ENCODE results near the gene TBC1D14. TPM values are rescaled to one million over a fixed set of nuclear protein-coding genes. Genes with fewer than 3 reads are reported as not detected.
A peak's percentile ranks its signal among the peaks of the same experiment; 100 is the strongest.

TBC1D14 gene, protein sequence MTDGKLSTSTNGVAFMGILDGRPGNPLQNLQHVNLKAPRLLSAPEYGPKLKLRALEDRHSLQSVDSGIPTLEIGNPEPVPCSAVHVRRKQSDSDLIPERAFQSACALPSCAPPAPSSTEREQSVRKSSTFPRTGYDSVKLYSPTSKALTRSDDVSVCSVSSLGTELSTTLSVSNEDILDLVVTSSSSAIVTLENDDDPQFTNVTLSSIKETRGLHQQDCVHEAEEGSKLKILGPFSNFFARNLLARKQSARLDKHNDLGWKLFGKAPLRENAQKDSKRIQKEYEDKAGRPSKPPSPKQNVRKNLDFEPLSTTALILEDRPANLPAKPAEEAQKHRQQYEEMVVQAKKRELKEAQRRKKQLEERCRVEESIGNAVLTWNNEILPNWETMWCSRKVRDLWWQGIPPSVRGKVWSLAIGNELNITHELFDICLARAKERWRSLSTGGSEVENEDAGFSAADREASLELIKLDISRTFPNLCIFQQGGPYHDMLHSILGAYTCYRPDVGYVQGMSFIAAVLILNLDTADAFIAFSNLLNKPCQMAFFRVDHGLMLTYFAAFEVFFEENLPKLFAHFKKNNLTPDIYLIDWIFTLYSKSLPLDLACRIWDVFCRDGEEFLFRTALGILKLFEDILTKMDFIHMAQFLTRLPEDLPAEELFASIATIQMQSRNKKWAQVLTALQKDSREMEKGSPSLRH
- 31.7 and 35.2 TPM in 2 replicates for total RNA-seq (2014; rRNA removed; shearing (Covaris generic); ENCODE audit: low replicate concordance)

DNA sequence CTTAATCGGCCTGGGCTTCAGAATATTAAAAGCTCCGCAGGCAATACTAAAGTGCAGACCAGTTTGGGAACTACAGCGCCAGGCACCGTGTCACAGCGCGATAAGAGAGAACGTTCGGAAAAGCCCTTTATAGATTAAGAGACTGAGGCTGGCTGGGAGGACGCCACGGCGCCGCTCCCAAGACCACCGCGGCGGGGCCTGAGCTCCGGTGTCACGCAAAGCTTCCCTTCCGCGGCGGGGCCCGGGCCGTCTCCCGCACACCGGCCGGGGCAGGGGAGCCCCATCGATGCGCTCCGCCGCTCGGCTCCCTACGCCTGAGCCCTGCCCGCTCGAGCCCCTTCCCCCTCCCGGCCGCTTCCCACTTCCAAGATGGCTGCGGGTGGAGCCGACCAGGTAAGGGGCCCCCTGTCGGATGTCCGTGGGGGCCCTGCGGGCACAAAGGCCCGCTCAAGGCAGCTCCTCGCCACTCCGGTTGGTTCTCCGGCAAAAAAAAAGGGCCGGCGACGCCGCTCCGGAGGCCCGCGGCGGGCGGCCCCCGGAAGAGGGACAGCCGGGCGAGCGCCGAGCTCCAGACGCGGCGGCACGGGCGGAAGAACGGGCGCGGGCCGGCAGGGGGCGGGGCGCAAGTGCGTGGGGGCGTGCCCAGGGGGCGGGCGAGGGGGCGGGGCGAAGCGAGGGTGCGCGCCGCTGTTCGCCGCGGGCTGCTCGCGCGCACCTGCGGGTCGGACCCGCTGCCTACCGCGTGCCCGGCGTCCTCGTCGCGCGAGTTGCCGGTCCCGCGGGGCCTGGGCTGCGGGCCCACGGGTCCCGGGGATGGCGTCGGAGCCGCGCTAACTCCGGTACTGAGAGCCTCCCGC, at the start of gene TBC1D14:
Gene TBC1D14 (plus strand): TSS at position 714 of the 857 bp plus-strand sequence. CDS start 13,564 bp downstream, outside the sequence.
- Histone ChIP-seq H3K27ac (ENCODE audit: low read length) (peak within 1 kb of the TSS; percentile 71), H3K9ac (ENCODE audit: low read length) (peak within 1 kb of the TSS; percentile 90), H3K36me3 (ENCODE audit: insufficient read depth, low read length) (no peaks in the 10 kb centered on the region), H3K9me2 (replicated peaks; ENCODE audit: insufficient read depth, low read length) (no peaks in the 10 kb centered on the region), H4K20me1 (ENCODE audit: insufficient read depth, low read depth, low read length) (peaks cover 16% of the 10 kb centered on the region; the same call in 1 of the 2 replicates), H3K4me3 (ENCODE audit: low read length) (peak within 1 kb of the TSS; percentile 82), H3K79me2 (ENCODE audit: low read length) (no peaks in the 10 kb centered on the region), H3K9me3 (ENCODE audit: low read length) (no peaks in the 10 kb centered on the region), H3K4me1 (ENCODE audit: low read length) (peaks cover 17% of the 10 kb centered on the region), H3K27me3 (ENCODE audit: low read length) (no peaks in the 10 kb centered on the region), H3K4me2 (ENCODE audit: low read depth, low read length, poor library complexity, severe bottlenecking) (peak within 1 kb of the TSS; percentile 97), H2AFZ (ENCODE audit: low read length) (peak within 1 kb of the TSS; percentile 70)
- DNase-seq = peak; percentile 92

DNA sequence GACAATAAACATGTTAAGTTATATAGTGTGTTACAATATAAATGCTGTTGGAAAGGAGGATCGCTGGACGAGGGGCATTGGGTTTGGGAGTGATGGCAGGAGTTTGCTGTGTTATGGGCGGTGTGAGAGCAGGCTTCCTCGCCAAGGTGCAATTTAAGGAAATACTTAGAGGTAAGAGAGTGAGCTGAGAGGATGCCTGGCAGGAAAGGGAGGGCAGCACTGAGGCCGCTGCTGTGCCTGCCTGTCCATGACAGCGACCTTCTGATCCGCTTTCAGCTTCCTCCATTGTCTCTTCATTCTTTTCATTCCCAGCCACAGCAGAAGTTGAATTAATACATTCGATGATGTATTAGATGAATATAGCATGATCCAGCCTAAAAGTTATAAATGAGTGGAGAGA, 41.2 kb upstream of the TBC1D14 start:
- Histone ChIP-seq H3K9me2 (replicated peaks; ENCODE audit: insufficient read depth, low read length) (no peaks in the 10 kb centered on the region), H2AFZ (ENCODE audit: low read length) (no peak overlapping the region), H3K79me2 (ENCODE audit: low read length) (peaks cover 5% of the 10 kb centered on the region; the same call in 1 of the 2 replicates), H3K36me3 (ENCODE audit: insufficient read depth, low read length) (peaks cover 5% of the 10 kb centered on the region; the same call in 1 of the 2 replicates), H3K4me2 (ENCODE audit: low read depth, low read length, poor library complexity, severe bottlenecking) (no peak overlapping the region), H4K20me1 (ENCODE audit: insufficient read depth, low read depth, low read length) (no peaks in the 10 kb centered on the region), H3K9me3 (ENCODE audit: low read length) (no peaks in the 10 kb centered on the region), H3K4me3 (ENCODE audit: low read length) (no peak overlapping the region), H3K27me3 (ENCODE audit: low read length) (no peaks in the 10 kb centered on the region), H3K4me1 (ENCODE audit: low read length) (peaks cover 23% of the 10 kb centered on the region), H3K9ac (ENCODE audit: low read length) (no peak overlapping the region), H3K27ac (ENCODE audit: low read length) (no peak overlapping the region)
- no peak for DNase-seq

DNA sequence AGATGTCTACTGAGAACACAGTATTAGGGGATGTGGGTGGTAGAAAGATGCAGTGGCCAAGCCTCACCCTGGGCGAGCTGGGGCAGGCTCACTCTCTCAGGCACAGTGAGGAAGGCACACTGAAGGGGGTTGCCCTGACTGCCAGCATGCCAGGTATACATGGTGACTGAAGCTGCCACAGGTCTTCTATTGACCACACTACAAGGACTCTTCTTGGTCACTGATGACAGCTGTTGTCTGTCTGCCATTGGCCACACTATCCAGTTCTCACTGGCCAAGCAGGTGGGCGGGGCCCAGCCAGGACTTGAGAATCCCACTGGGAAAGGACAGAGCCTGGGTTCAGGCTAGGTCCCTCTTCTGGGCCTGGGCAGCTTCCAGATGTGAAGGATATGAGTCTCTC, 39.7 kb upstream of the TBC1D14 start:
- H3K27me3 ChIP-seq (ENCODE audit: low read length) = no peaks in the 10 kb centered on the region
- H3K36me3 ChIP-seq (ENCODE audit: insufficient read depth, low read length) = peaks cover 5% of the 10 kb centered on the region; the same call in 1 of the 2 replicates
- no peaks in the 10 kb centered on the region for H3K9me2 ChIP-seq (replicated peaks; ENCODE audit: insufficient read depth, low read length)
- no peaks in the 10 kb centered on the region for H3K9me3 ChIP-seq (ENCODE audit: low read length)
- H4K20me1 ChIP-seq (ENCODE audit: insufficient read depth, low read depth, low read length) = no peaks in the 10 kb centered on the region
- peaks cover 37% of the 10 kb centered on the region for H3K4me1 ChIP-seq (ENCODE audit: low read length)
- H3K9ac ChIP-seq (ENCODE audit: low read length) = no peak overlapping the region
- no peak overlapping the region for H3K27ac ChIP-seq (ENCODE audit: low read length)
- DNase-seq = no peak
- H3K4me2 ChIP-seq (ENCODE audit: low read depth, low read length, poor library complexity, severe bottlenecking) = no peak overlapping the region
- no peak overlapping the region for H2AFZ ChIP-seq (ENCODE audit: low read length)
- no peaks in the 10 kb centered on the region for H3K79me2 ChIP-seq (ENCODE audit: low read length)
- H3K4me3 ChIP-seq (ENCODE audit: low read length) = no peak overlapping the region

DNA sequence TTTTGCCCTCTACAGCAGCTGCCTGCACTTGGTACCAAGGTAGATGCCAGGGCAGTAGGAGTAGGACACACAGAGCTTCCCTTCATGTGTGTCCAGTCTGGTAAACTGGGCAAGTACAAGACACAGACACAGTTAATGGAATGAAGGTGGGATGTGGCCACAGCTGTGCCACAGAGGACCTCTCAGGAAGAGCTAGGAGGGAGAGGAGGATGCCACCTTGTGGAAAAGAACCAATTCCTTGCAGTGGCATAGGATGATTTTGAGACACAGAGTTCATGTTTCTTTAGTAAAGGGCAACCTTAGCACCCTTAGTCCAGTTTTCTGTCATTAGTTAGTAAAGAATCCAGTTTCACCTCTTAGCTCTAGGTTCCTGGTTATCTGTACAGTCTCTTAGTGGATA, 36.3 kb upstream of the TBC1D14 start:
- H2AFZ ChIP-seq (ENCODE audit: low read length) = no peak overlapping the region
- H3K27ac ChIP-seq (ENCODE audit: low read length) = peak overlapping the region; percentile 34
- no peaks in the 10 kb centered on the region for H3K9me3 ChIP-seq (ENCODE audit: low read length)
- no peaks in the 10 kb centered on the region for H3K27me3 ChIP-seq (ENCODE audit: low read length)
- H3K79me2 ChIP-seq (ENCODE audit: low read length) = 0 out of 2 replicates have a peak, but pooled peaks cover 6% of the 10 kb centered on the region
- no peak overlapping the region for H3K9ac ChIP-seq (ENCODE audit: low read length)
- no peak overlapping the region for H3K4me2 ChIP-seq (ENCODE audit: low read depth, low read length, poor library complexity, severe bottlenecking)
- no peak for DNase-seq
- H3K9me2 ChIP-seq (replicated peaks; ENCODE audit: insufficient read depth, low read length) = no peaks in the 10 kb centered on the region
- H3K4me1 ChIP-seq (ENCODE audit: low read length) = peaks cover 49% of the 10 kb centered on the region
- no peaks in the 10 kb centered on the region for H4K20me1 ChIP-seq (ENCODE audit: insufficient read depth, low read depth, low read length)
- peaks cover 5% of the 10 kb centered on the region; the same call in 1 of the 2 replicates for H3K36me3 ChIP-seq (ENCODE audit: insufficient read depth, low read length)
- H3K4me3 ChIP-seq (ENCODE audit: low read length) = no peak overlapping the region

DNA sequence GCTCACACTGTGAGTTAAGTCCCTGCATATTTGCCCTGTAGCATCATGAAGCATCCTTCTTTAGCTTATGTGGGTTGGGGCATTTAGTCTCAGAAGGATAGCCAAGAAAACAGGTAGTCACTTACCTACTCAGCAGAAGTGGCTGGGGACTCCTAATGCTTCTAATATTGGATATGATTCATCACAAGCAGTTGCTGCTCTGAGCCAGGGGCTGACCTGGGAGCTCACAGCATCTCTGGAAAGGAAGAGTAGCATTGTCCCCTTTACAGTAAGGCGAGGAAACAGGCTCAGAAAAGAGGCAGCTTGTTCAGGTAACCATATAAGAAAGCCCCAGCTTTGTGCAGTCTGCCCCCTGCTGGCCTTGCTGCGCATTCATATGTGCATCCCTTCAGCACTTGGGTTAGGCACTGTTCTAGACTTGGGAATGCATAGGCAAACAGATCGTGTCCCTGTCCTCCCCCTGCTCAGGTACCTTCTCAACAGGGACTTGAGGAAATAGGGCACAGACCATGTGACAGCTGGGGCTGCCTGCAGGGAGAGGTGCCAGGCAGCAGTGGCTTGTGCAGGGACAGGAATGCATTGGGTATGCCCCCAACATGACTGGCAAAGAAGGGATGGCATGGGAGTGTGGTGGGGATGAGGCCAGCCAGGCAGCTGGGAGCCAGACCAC, 35.7 kb upstream of the TBC1D14 start:
- H4K20me1 ChIP-seq (ENCODE audit: insufficient read depth, low read depth, low read length) = no peaks in the 10 kb centered on the region
- H3K36me3 ChIP-seq (ENCODE audit: insufficient read depth, low read length) = peaks cover 5% of the 10 kb centered on the region; the same call in 1 of the 2 replicates
- peak overlapping the region; percentile 34 for H3K27ac ChIP-seq (ENCODE audit: low read length)
- no peaks in the 10 kb centered on the region for H3K9me3 ChIP-seq (ENCODE audit: low read length)
- no peak overlapping the region for H3K4me2 ChIP-seq (ENCODE audit: low read depth, low read length, poor library complexity, severe bottlenecking)
- H2AFZ ChIP-seq (ENCODE audit: low read length) = no peak overlapping the region
- H3K4me3 ChIP-seq (ENCODE audit: low read length) = no peak overlapping the region
- peaks cover 49% of the 10 kb centered on the region for H3K4me1 ChIP-seq (ENCODE audit: low read length)
- H3K79me2 ChIP-seq (ENCODE audit: low read length) = 0 out of 2 replicates have a peak, but pooled peaks cover 6% of the 10 kb centered on the region
- no peaks in the 10 kb centered on the region for H3K9me2 ChIP-seq (replicated peaks; ENCODE audit: insufficient read depth, low read length)
- peak; percentile 92 for DNase-seq
- no peaks in the 10 kb centered on the region for H3K27me3 ChIP-seq (ENCODE audit: low read length)
- H3K9ac ChIP-seq (ENCODE audit: low read length) = no peak overlapping the region

DNA sequence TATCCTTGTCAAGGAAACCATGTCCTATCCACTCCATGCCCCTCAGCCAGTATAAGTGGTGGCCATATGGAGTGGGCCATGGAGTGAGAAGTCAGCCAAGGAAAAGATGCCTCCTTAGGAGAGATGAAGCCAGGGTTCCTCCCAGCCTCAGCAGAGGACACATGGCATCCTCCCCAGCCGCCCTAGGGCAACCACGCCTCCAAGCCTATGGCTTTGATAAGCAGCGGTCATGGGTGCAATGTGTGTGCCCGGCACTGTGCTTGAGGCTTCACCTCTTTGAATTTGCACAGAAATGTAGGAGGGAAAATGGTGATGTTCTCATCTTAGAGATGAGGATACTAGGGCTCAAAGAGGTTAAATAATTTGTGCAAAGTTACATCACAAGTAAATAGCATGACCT, 34.6 kb upstream of the TBC1D14 start:
- H3K4me1 ChIP-seq (ENCODE audit: low read length) = peaks cover 49% of the 10 kb centered on the region
- no peak overlapping the region for H2AFZ ChIP-seq (ENCODE audit: low read length)
- no peak overlapping the region for H3K4me3 ChIP-seq (ENCODE audit: low read length)
- H3K27ac ChIP-seq (ENCODE audit: low read length) = peak overlapping the region; percentile 48
- H3K27me3 ChIP-seq (ENCODE audit: low read length) = no peaks in the 10 kb centered on the region
- peak overlapping the region; percentile 30 for H3K4me2 ChIP-seq (ENCODE audit: low read depth, low read length, poor library complexity, severe bottlenecking)
- DNase-seq = no peak
- no peaks in the 10 kb centered on the region for H3K9me3 ChIP-seq (ENCODE audit: low read length)
- no peaks in the 10 kb centered on the region for H4K20me1 ChIP-seq (ENCODE audit: insufficient read depth, low read depth, low read length)
- no peaks in the 10 kb centered on the region for H3K9me2 ChIP-seq (replicated peaks; ENCODE audit: insufficient read depth, low read length)
- H3K79me2 ChIP-seq (ENCODE audit: low read length) = 0 out of 2 replicates have a peak, but pooled peaks cover 6% of the 10 kb centered on the region
- peaks cover 5% of the 10 kb centered on the region; the same call in 1 of the 2 replicates for H3K36me3 ChIP-seq (ENCODE audit: insufficient read depth, low read length)
- H3K9ac ChIP-seq (ENCODE audit: low read length) = peak overlapping the region; percentile 19; the same call in 1 of the 2 replicates

DNA sequence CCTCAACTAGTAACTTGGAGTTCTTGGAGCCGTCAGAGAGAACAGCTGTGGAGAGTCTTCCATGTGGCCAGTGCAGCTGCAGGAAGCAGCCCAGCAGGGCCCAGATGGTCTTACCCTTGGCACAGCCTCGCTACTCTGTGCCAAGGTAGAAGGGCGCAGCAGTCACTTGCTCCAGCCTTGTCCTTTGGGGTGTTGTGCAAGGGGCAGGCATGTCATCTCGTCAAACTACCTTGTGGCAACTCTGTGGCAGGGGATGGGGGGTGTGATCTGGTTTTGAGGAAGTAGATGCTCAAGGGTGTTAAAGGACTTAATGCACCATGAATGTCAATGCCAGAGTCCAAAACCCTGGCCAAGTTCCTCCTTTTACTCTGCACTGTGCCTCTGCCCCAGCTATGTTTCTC, 34.2 kb upstream of the TBC1D14 start:
- Histone ChIP-seq H3K9ac (ENCODE audit: low read length) (peak overlapping the region; percentile 39; the same call in 1 of the 2 replicates), H2AFZ (ENCODE audit: low read length) (no peak overlapping the region), H3K4me3 (ENCODE audit: low read length) (no peak overlapping the region), H3K9me2 (replicated peaks; ENCODE audit: insufficient read depth, low read length) (no peaks in the 10 kb centered on the region), H3K9me3 (ENCODE audit: low read length) (no peaks in the 10 kb centered on the region), H3K79me2 (ENCODE audit: low read length) (0 out of 2 replicates have a peak, but pooled peaks cover 6% of the 10 kb centered on the region), H4K20me1 (ENCODE audit: insufficient read depth, low read depth, low read length) (no peaks in the 10 kb centered on the region), H3K27ac (ENCODE audit: low read length) (peak overlapping the region; percentile 54), H3K27me3 (ENCODE audit: low read length) (no peaks in the 10 kb centered on the region), H3K4me1 (ENCODE audit: low read length) (peaks cover 49% of the 10 kb centered on the region), H3K4me2 (ENCODE audit: low read depth, low read length, poor library complexity, severe bottlenecking) (peak overlapping the region; percentile 30), H3K36me3 (ENCODE audit: insufficient read depth, low read length) (peaks cover 5% of the 10 kb centered on the region; the same call in 1 of the 2 replicates)
- peak; percentile 90 for DNase-seq

All from Karpas-422 (cell line).